Right lobe of liver (tissue), 6 donors: ENCODE data around the gene MAPRE2. TPM values are rescaled to one million over a fixed set of nuclear protein-coding genes. Genes with fewer than 3 reads are reported as not detected.

ENCODE experiments used
- ATAC-seq, 4 donors: fragments of 200-7000 bp; cut with Tn5 transposase; one replicate each; pipeline ENCODE4 v1.9.1; 2020; ENCODE audit warnings: mild to moderate bottlenecking in 4 of 4, moderate library complexity in 4 of 4
- DNase-seq, 3 donors: peaks; one replicate each; pipeline ENCODE4 v3.0.0-alpha.2; 2020
- H3K27ac ChIP-seq, 3 donors: fragments of 200-600 bp; one replicate each; pipeline ENCODE4 v1.8.0; 2022
- H3K27me3 ChIP-seq, 2 donors: fragments of 200-600 bp; one replicate each; pipeline ENCODE4 v1.8.0; 2022
- H3K36me3 ChIP-seq, 4 donors: fragments of 200-600 bp; sonication (generic) in 1 of 4; one replicate each; pipeline versions ENCODE4 v1.5.1 to v1.8.0; 2017 to 2022; ENCODE audit warnings: control low read depth in 1 of 4
- H3K4me1 ChIP-seq, 4 donors: fragments of 200-600 bp; sonication (generic) in 1 of 4; one replicate each; pipeline versions ENCODE4 v1.5.1 to v1.8.0; 2017 to 2022; ENCODE audit warnings: control low read depth in 1 of 4
- H3K4me3 ChIP-seq, 3 donors: fragments of 200-600 bp; one replicate each; pipeline ENCODE4 v1.8.0; 2022
- H3K9me3 ChIP-seq, 4 donors: fragments of 200-600 bp; sonication (generic) in 1 of 4; one replicate each; pipeline versions ENCODE4 v1.5.1 to v1.8.0; 2017 to 2022; ENCODE audit warnings: control low read depth in 1 of 4
- CTCF ChIP-seq, 4 donors: fragments of 200-600 bp in 3 of 4; fragments of 450-650 bp in 1 of 4; IDR thresholded peaks; one replicate each; pipeline versions ENCODE4 v1.5.1 to v1.8.0; 2016 to 2022; ENCODE audit warnings: antibody characterized with exemption in 4 of 4, mild to moderate bottlenecking in 2 of 4
- POLR2A ChIP-seq: fragments of 450-650 bp; IDR thresholded peaks from one replicate; pipeline ENCODE4 v1.6.1; 2017; ENCODE audit warnings: antibody characterized with exemption, mild to moderate bottlenecking
- WGBS: methylation state at CpG from one replicate; pipeline ENCODE4 v1.1.6; 2018; ENCODE audit warnings: low coverage, low lambda C conversion rate; ENCODE audit not compliant: insufficient coverage; ENCODE audit errors: missing lambda C conversion rate; 5-methylcytosine and 5-hydroxymethylcytosine counted together
- intact Hi-C, 2 donors: fragments of 100-400 bp; cut with DNase I; formaldehyde crosslinking; loops; one replicate each; pipeline versions ENCODE4 v1.11.2 to v1.14.1; 2022
- total RNA-seq, 6 experiments: library from RNA; depleted of rRNA in 2 of 6; stranded (reverse); fragments of >200 nt in 2 of 6; fragmentation: NEBNext Ultra II Directional in 3 of 6; extraction: Animal tissue kit (Norgen Biotek cat#: 25700) in 3 of 6; gene quantifications; one replicate each; pipeline versions ENCODE4 v1.1.0 to v1.2.4, GENCODE V29; 2016 to 2023
- donor health status: DM: no; HTN: yes; CAD: no.
- donor health status: DM: no; HTN: no; CAD: no.
- donor health status: DM: no; HTN: no; CAD: no.
- donor health status: DM: no; HTN: yes; CAD: no.
- donor health status: DM: no; HTN: yes; CAD: no.

The MAPRE2 gene
- total RNA-seq, 6 experiments from 2014 or later: 17.0 to 25.9 (median 21.5) TPM

GRCh38 chr18:35183886-35184285 lies 142.7 kb downstream of the MAPRE2 start:
- H3K27ac ChIP-seq: no peak overlapping the region
- intact Hi-C loops: no loop called here
- no peak for DNase-seq
- ATAC-seq: no peak
- H3K9me3 ChIP-seq: no peaks in the 10 kb centered on the region
- WGBS: 64% methylated on average over 5 of the region's 5 CpGs
- H3K27me3 ChIP-seq: no peaks in the 10 kb centered on the region
- no peaks in the 10 kb centered on the region for H3K4me1 ChIP-seq
- TF ChIP-seq CTCF (IDR thresholded peaks at IDR 0.05) (no peak), POLR2A (no peak)
- H3K4me3 ChIP-seq: no peak overlapping the region
- no peaks in the 10 kb centered on the region for H3K36me3 ChIP-seq

- DNase-seq (no peak), ATAC-seq (no peak)
- H3K27me3 ChIP-seq: no peaks in the 10 kb centered on the region
- no peaks in the 10 kb centered on the region for H3K4me1 ChIP-seq
- H3K36me3 ChIP-seq: no peaks in the 10 kb centered on the region
- no peak overlapping the region for H3K27ac ChIP-seq
- intact Hi-C loops: no loop called here
- no peaks in the 10 kb centered on the region for H3K9me3 ChIP-seq
- WGBS: 57% methylated on average over 2 of the region's 2 CpGs
- no peak overlapping the region for H3K4me3 ChIP-seq
- TF ChIP-seq POLR2A: no peak
- no peak for TF ChIP-seq CTCF (IDR thresholded peaks at IDR 0.05)
These were observed 144.6 kb downstream of the MAPRE2 start for GRCh38 chr18:35185771-35186170.

GRCh38 chr18:35186291-35187034 lies 145.2 kb downstream of the MAPRE2 start:
- ATAC-seq: no peak
- 73% methylated on average over 6 of the region's 6 CpGs for WGBS
- H3K27me3 ChIP-seq: no peaks in the 10 kb centered on the region

GRCh38 chr18:35189510-35189909 lies 148.3 kb downstream of the MAPRE2 start:
- Histone ChIP-seq H3K4me3 (no peak overlapping the region), H3K4me1 (no peaks in the 10 kb centered on the region), H3K9me3 (no peaks in the 10 kb centered on the region), H3K27me3 (no peaks in the 10 kb centered on the region), H3K27ac (no peak overlapping the region), H3K36me3 (no peaks in the 10 kb centered on the region)
- WGBS: 73% methylated on average over 1 of the region's 1 CpG
- no peak for DNase-seq
- ATAC-seq: peak in 3 of 4 donors; percentile 37 to 47 (median 45)
- intact Hi-C loops: no loop called here
- TF ChIP-seq CTCF (IDR thresholded peaks at IDR 0.05) (no peak), POLR2A (no peak)

More at GRCh38 chr18:35186291-35187034, 145.2 kb downstream of the MAPRE2 start:
- TF ChIP-seq POLR2A (no peak), CTCF (IDR thresholded peaks at IDR 0.05) (no peak)
- Histone ChIP-seq H3K9me3 (no peaks in the 10 kb centered on the region), H3K27ac (no peak overlapping the region), H3K4me1 (no peaks in the 10 kb centered on the region), H3K4me3 (no peak overlapping the region), H3K36me3 (no peaks in the 10 kb centered on the region)
- DNase-seq: no peak
- intact Hi-C loops: no loop called here
